CD14-positive monocyte (primary cell): ENCODE data around the gene ARFGAP1. TPM values are rescaled to one million over a fixed set of nuclear protein-coding genes. Genes with fewer than 3 reads are reported as not detected.

Experiments
- DNase-seq, 3 donors: peaks; one replicate each; pipeline ENCODE4 v3.0.0-alpha.2; 2011 to 2022
- H2AFZ ChIP-seq: 2 replicates; pipeline ENCODE4 v1.6.0; 2012; ENCODE audit warnings: mild to moderate bottlenecking, low read depth, low read length, inconsistent platforms; ENCODE audit not compliant: insufficient read depth, poor library complexity, severe bottlenecking
- H3K27ac ChIP-seq, 2 donors: 1 replicate in 1 of 2; 2 replicates in 1 of 2; pipeline ENCODE4 v1.5.1; 2012 to 2013; ENCODE audit warnings: low read length in 2 of 2, control low read depth in 1 of 2, inconsistent platforms in 1 of 2, low read depth in 1 of 2, mild to moderate bottlenecking in 1 of 2
- H3K27me3 ChIP-seq, 2 donors: one replicate each; pipeline versions ENCODE4 v1.6.0 to v1.6.1; 2011 to 2013; ENCODE audit warnings: low read length in 2 of 2; ENCODE audit not compliant: control insufficient read depth in 2 of 2, insufficient read depth in 2 of 2
- H3K36me3 ChIP-seq, 2 donors: replicated peaks in 1 of 2; 1 replicate in 1 of 2; 2 replicates in 1 of 2; pipeline versions ENCODE4 v1.5.1 to v1.6.1; 2012 to 2013; ENCODE audit warnings: low read length in 2 of 2, control low read depth in 1 of 2, inconsistent platforms in 1 of 2, mild to moderate bottlenecking in 1 of 2; ENCODE audit not compliant: insufficient read depth in 2 of 2, control insufficient read depth in 1 of 2
- H3K4me1 ChIP-seq, 2 donors: 1 replicate in 1 of 2; 2 replicates in 1 of 2; pipeline versions ENCODE4 v1.5.1 to v1.6.1; 2012 to 2013; ENCODE audit warnings: low read length in 2 of 2, control low read depth in 1 of 2, inconsistent platforms in 1 of 2, mild to moderate bottlenecking in 1 of 2, moderate library complexity in 1 of 2; ENCODE audit not compliant: insufficient read depth in 2 of 2, control insufficient read depth in 1 of 2
- H3K4me2 ChIP-seq: replicated peaks from 2 replicates; pipeline ENCODE3; 2012; ENCODE audit warnings: low read length, moderate library complexity, mild to moderate bottlenecking; ENCODE audit not compliant: poor library complexity, severe bottlenecking; ENCODE audit errors: extremely low read depth
- H3K4me3 ChIP-seq, 3 experiments: fragments of 200-600 bp in 1 of 3; sonication (generic) in 1 of 3; replicated peaks in 1 of 3; 1 replicate in 2 of 3; 2 replicates in 1 of 3; pipeline ENCODE4 v1.5.1; 2011 to 2013; ENCODE audit warnings: low read length in 3 of 3, mild to moderate bottlenecking in 3 of 3, control low read depth in 2 of 3, low read depth in 2 of 3, inconsistent platforms in 1 of 3, moderate library complexity in 1 of 3
- H3K79me2 ChIP-seq: 2 replicates; pipeline ENCODE4 v1.6.0; 2012; ENCODE audit warnings: mild to moderate bottlenecking, control low read depth, inconsistent platforms, low read length, moderate library complexity; ENCODE audit not compliant: insufficient read depth
- H3K9ac ChIP-seq: 2 replicates; pipeline ENCODE4 v1.6.0; 2017; ENCODE audit warnings: low read length, mild to moderate bottlenecking; ENCODE audit not compliant: insufficient read depth, poor library complexity, severe bottlenecking
- H3K9me3 ChIP-seq, 2 donors: replicated peaks in 1 of 2; 1 replicate in 1 of 2; 2 replicates in 1 of 2; pipeline versions ENCODE4 v1.5.1 to v1.6.1; 2012 to 2013; ENCODE audit warnings: low read length in 2 of 2, control low read depth in 1 of 2; ENCODE audit not compliant: control insufficient read depth in 1 of 2, insufficient read depth in 1 of 2
- H4K20me1 ChIP-seq: 2 replicates; pipeline ENCODE4 v1.6.0; 2012; ENCODE audit warnings: mild to moderate bottlenecking, low read length, control low read depth, moderate library complexity; ENCODE audit not compliant: insufficient read depth
- H3K27ac Mint-ChIP-seq, 7 donors: one replicate each; pipeline ENCODE4 v1.8.0; 2020; ENCODE audit warnings: mild to moderate bottlenecking in 7 of 7, mixed read lengths in 7 of 7, moderate library complexity in 6 of 7, inconsistent platforms in 2 of 7
- H3K27me3 Mint-ChIP-seq, 3 donors: one replicate each; pipeline ENCODE4 v1.8.0; 2021 to 2022; ENCODE audit warnings: low read depth in 3 of 3, mild to moderate bottlenecking in 3 of 3, mixed read lengths in 3 of 3, moderate library complexity in 3 of 3, inconsistent platforms in 1 of 3
- H3K36me3 Mint-ChIP-seq, 2 donors: one replicate each; pipeline ENCODE4 v1.8.0; 2020; ENCODE audit warnings: mixed read lengths in 2 of 2, inconsistent platforms in 1 of 2, mild to moderate bottlenecking in 1 of 2
- H3K4me1 Mint-ChIP-seq: one replicate; pipeline ENCODE4 v1.8.0; 2020; ENCODE audit warnings: mild to moderate bottlenecking, mixed read lengths
- H3K4me3 Mint-ChIP-seq, 2 donors: one replicate each; pipeline ENCODE4 v1.8.0; 2020; ENCODE audit warnings: mild to moderate bottlenecking in 2 of 2, mixed read lengths in 2 of 2, moderate library complexity in 1 of 2
- H3K9me3 Mint-ChIP-seq, 7 donors: one replicate each; pipeline ENCODE4 v1.8.0; 2020 to 2022; ENCODE audit warnings: mixed read lengths in 7 of 7, mild to moderate bottlenecking in 6 of 7, moderate library complexity in 6 of 7, inconsistent platforms in 2 of 7
- CTCF ChIP-seq: fragments of 200-600 bp; IDR thresholded peaks from one replicate; pipeline ENCODE4 v1.8.0; 2022; ENCODE audit warnings: antibody characterized with exemption, mild to moderate bottlenecking
- WGBS: methylation state at CpG from one replicate; pipeline ENCODE4 v1.1.5; 2013; ENCODE audit warnings: missing lambda C conversion rate; ENCODE audit not compliant: insufficient coverage; 5-methylcytosine and 5-hydroxymethylcytosine counted together
- intact Hi-C, 2 donors: fragments of 100-400 bp; cut with micrococcal nuclease; formaldehyde crosslinking; loops; one replicate each; pipeline versions ENCODE4 v1.15.0 to v1.15.1; 2023
- polyA plus RNA-seq, 3 donors: library from polyadenylated mRNA; depleted of rRNA in 1 of 3; unstranded in 2 of 3; stranded (reverse) in 1 of 3; fragments of 300-500 nt in 2 of 3; fragments of >200 nt in 1 of 3; fragmentation: Illumina TruSeq in 2 of 3; gene quantifications; 1 replicate in 2 of 3; 2 replicates in 1 of 3; pipeline ENCODE4 v1.2.3, GENCODE V29; 2012 to 2021

ARFGAP1 gene
- polyA plus RNA-seq, 3 donors = 11.2 to 99.8 (median 14.1) TPM

GRCh38 chr20:63268256-63268655, 4.4 kb upstream of the ARFGAP1 start:
- Histone ChIP-seq H3K27me3 (peaks cover 0 to 3% of the 10 kb centered on the region in 2 donors), H2AFZ (no peak overlapping the region), H3K4me1 (peaks cover 7 to 8% of the 10 kb centered on the region in 2 donors), H3K4me2 (no peak overlapping the region), H3K79me2 (peaks cover 7% of the 10 kb centered on the region), H3K9ac (no peak overlapping the region), H3K4me3 (no peak overlapping the region), H3K27ac (no peak overlapping the region), H3K9me3 (no peaks in the 10 kb centered on the region), H3K36me3 (no peaks in the 10 kb centered on the region), H4K20me1 (no peaks in the 10 kb centered on the region)
- no peak for TF ChIP-seq CTCF
- Mint-ChIP-seq H3K9me3 (peaks cover 0 to 2% (median 0%) of the 10 kb centered on the region in 7 donors), H3K36me3 (no peaks in the 10 kb centered on the region), H3K4me1 (peaks cover 7% of the 10 kb centered on the region), H3K27me3 (peaks cover 8 to 27% (median 16%) of the 10 kb centered on the region in 3 donors), H3K4me3 (no peak overlapping the region), H3K27ac (no peak overlapping the region)
- DNase-seq = no peak
- 79% methylated on average over 5 of the region's 7 CpGs for WGBS
- intact Hi-C loops = no loop called here

- peaks cover 0 to 3% of the 10 kb centered on the region in 2 donors for H3K27me3 ChIP-seq
- no peak for DNase-seq
- no peak overlapping the region for H3K4me3 ChIP-seq
- Mint-ChIP-seq H3K4me1 (peaks cover 13% of the 10 kb centered on the region), H3K27ac (no peak overlapping the region), H3K9me3 (peaks cover 0 to 2% (median 0%) of the 10 kb centered on the region in 7 donors), H3K4me3 (no peak overlapping the region), H3K36me3 (no peaks in the 10 kb centered on the region), H3K27me3 (peaks cover 3 to 27% (median 14%) of the 10 kb centered on the region in 3 donors)
- no peaks in the 10 kb centered on the region for H3K9me3 ChIP-seq
- H2AFZ ChIP-seq = no peak overlapping the region
- no peak overlapping the region for H3K4me2 ChIP-seq
- H3K9ac ChIP-seq = no peak overlapping the region
- H3K27ac ChIP-seq = no peak overlapping the region
- no peaks in the 10 kb centered on the region for H3K36me3 ChIP-seq
- 65% methylated on average over 16 of the region's 18 CpGs for WGBS
- no peak for TF ChIP-seq CTCF
- peaks cover 13 to 14% of the 10 kb centered on the region in 2 donors for H3K4me1 ChIP-seq
- peaks cover 13% of the 10 kb centered on the region for H3K79me2 ChIP-seq
- peaks cover 5% of the 10 kb centered on the region for H4K20me1 ChIP-seq
- intact Hi-C loops = no loop called here
Observed at GRCh38 chr20:63268671-63269439, 3.8 kb upstream of the ARFGAP1 start.
